HG03521 (cell line): Measurements from ENCODE around the gene LRBA.
"Not testable (repeated sequence)": the region's sequence is repeated elsewhere in the genome, so short reads cannot be mapped to it uniquely, and the experiment has no call there.

ENCODE experiments used
- ATAC-seq: cut with Tn5 transposase; IDR thresholded peaks from one replicate; pipeline ENCODE4 v1.9.1; 2021; ENCODE audit warnings: mild to moderate bottlenecking, moderate library complexity; ENCODE audit not compliant: unreplicated experiment

The LRBA gene

DNA sequence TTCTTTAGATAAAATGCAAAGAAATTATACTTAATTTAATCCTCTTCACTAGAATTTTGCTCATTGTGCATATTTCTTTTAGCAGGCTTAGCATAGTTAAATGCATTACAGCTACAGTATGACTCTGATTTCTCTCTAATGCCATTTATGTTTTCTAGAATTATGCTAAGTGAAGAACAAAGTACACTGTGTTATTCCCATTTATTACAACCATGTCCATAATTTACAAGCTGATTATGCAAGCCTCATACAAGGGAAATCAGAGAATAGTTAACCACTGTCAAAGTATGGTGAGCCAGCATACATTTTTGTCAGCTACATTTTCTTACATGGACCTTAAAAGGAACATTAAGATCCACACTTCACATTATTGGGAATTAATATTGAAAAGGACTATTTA, 334.0 kb downstream of the LRBA start:
- no peak for ATAC-seq

DNA sequence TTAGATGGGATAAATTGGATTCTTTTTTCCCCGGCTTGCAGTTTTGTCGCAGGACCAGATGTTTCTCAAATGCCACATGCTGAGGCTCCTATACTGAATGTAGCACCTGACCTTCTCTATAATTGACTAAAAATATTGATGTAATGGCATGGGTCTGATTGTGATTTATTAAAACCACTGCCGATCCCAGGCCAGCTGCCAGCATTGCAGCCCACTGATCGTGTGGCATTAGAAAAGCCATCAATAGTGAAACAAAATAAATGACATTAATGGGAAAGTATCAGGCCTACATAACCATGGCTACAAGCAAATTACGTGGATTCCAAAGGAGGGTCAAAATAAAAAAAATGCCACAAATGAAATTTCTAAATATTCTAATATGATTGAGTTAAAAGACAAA, 334.4 kb downstream of the LRBA start:
- ATAC-seq = no peak

DNA sequence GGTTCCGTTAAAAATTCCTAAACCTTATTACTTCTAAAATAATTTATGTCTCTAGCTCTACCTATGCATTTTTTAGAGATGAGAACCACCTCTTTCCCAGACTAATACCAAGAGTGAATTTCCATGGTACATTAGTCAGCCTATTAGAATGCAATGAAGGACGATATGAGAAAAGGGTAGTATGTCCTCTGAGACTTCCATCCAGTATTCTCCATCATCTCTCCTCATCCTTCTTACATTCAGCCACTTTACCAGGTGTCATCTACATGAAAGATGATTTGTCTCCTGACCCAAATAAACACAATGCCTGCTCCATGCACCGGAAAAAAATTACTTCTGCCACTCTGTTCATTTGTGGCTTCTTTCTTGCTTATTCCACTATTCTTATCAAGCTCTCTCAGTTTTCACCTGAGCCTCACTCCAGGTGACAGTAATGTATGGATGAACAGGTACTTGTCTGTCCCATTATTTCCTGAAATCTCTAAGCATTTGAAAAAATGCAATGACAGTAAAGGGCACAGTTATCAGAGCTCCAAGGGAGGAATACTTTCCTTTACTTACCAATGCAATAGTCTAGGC, 335.2 kb downstream of the LRBA start:
- ATAC-seq = no peak

DNA sequence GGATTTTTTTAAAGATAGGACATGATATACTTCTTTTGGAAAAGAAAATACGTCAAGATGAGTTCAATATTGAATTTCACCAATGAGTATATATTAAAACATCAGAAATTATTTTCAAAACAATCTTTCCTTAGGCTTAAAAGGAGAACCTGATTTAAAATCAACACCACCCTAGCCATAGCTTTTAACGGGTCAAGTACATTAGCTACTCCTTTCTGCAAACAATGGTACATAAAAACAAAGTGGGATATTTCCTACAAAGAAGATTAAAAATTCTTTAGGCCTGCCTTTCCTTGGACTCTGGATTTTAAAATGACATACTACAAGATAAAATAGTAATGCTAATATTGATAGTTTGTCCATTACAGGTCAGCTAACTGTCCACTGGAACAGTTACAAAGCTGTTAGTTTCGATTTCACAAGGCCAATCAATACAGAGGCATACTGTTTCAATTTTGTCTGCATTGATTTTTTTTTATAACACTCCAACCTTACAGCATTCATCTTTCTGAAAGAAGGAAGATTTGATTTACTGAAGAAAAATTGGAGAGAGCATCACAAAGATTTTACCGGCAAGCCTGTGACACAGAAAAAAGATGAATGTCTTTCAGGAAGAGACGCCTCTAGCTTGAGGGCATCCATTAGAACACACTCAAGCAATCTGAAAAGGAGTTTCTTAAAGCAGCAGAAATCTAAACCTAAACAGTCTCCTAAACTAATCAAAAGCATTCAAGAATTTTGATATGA, 335.9 kb downstream of the LRBA start:
- no peak for ATAC-seq

DNA sequence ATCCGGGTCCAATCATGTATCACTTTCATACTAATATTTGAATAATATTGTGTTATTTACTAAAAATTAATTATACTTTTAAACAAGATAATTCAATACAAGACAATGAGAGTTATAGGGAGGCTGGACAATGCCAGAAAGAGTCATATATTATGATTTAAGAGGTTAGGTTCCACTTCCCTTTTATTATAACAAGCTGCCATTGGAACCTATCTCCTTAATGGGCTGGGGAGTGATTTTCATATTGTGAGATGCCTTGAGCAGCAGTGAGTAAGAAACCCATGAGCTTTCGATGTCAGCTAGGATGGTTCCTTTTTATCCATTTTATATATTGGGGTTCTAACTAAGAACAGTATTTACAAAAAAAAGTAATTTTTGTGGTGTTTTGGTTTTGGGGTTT, 341.3 kb downstream of the LRBA start:
- ATAC-seq = no peak

DNA sequence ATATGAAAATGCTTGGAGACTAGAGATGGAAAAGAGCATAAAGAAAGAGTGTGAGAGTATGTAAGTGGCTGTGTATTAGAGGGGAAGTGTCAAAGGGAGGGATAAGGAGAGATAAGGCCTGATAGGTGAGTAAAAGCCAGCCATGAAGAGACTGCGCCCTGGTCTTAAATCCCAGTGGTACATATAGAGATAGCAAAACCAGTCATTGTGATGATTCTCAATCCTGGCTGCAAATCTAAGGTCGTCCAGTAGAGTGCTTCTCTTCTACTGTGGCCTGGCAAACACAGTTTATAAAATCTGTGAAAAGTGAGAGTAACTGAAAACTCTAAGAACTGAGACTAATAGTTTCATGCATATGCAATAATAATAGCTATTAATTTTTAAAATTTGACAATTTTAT, 346.3 kb downstream of the LRBA start:
- no peak for ATAC-seq

DNA sequence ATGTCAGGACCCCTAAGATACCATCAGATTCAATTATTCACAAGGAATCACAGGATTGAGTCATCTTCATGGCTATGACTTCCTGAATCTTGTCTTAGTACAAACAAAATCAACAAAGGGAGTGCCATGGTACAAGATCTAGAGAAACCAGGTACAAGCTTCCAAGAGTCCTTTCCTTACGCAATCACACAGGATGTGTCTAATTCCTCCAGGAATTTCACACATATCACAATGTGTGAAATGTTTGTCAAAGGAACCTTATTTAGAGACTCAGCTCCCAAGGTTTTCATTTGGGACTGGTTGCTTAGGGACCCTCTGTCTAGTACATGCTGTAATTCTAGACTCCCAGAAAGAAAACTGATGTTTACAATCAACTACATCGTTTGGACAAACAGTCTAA, 350.1 kb downstream of the LRBA start:
- ATAC-seq = no peak

DNA sequence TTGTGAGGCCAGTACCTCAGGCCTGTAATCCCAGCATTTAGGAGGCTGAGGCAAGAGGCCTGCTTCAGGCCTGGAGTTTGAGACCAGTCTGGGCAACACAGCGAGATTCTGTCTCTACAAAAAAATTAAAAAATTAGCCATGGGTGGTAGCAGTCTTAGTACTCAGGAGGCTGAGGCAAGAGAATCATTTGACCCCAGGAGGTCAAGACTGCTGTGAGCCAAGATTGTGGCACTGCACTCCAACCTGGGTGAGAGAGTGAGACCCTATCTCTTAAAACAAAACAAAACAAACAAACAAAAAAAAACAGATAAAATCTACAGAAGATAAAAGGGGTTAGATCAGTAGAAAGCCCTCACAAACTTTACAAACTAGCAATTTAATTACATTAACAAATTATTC, 352.4 kb downstream of the LRBA start:
- ATAC-seq = no peak

DNA sequence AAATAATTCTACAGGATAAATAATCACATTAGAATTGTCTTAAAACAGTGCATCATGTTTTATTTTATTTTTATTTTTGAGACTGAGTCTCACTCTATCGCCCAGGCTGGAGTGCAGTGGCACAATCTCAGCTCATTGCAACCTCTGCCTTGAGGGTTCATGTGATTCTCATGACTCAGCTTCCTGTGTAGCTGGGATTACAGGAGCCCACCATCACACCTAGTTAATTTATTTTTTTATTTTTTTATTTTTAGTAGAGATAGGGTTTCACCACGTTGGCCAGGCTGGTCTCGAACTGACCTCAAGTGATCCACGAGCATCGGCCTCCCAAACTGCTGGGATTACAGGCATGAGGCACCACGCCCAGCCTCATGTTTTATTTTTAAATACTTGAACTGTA, 353.5 kb downstream of the LRBA start:
- not testable (repeated sequence) for ATAC-seq

DNA sequence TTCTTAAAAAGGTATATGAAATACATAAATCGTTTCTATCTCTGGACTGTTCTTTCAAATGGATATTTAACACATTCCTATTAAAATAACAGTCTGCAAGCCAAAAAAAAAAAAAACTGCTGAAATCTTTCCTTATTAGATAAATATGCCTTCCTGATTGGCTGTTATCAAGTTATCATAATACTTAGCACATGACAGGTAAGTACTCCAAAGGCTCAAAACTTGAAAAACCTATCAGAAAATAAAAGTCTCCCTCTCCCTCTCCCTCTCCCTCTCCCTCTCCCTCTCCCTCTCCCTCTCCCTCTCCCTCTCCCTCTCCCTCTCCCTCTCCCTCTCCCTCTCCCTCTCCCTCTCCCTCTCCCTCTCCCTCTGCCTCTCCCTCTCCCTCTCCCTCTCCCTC, 356.8 kb downstream of the LRBA start:
- not testable (repeated sequence) for ATAC-seq

DNA sequence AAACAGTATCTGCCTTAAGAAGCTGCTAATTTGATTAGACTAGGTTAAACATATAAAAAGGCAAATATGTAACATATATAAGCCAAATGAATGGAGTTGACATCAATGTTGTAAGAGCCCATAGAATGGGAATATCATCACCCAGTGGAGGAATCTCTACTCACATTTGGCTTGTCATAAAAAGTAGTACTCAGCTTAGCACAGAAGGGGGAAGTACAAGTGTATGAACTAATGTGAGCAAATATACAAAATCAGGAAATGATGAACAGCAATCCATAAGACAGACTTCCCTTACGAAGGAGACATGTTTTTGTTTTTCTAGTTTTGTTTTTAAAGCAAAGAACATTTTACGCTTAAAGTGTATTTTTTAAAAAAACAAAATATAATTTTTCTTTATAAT, 358.2 kb downstream of the LRBA start:
- ATAC-seq = no peak

DNA sequence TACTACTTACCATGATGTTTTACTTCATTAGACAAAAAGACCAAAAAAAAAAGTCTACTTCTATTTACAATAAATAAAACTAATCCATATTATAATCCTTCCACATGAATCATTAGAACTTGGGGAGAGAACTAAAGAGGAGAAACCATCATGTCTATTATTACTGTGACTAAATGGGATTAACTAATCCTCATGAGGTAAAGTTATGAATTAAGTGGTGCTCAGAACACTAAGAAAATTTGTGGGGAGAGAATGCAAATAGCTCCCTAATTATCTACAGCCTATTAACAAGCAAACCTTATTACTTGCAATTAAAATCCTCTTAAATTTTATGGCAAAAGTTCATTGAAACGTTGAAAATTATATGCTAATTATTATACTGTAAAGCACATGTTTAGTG, 364.3 kb downstream of the LRBA start:
- ATAC-seq = no peak

DNA sequence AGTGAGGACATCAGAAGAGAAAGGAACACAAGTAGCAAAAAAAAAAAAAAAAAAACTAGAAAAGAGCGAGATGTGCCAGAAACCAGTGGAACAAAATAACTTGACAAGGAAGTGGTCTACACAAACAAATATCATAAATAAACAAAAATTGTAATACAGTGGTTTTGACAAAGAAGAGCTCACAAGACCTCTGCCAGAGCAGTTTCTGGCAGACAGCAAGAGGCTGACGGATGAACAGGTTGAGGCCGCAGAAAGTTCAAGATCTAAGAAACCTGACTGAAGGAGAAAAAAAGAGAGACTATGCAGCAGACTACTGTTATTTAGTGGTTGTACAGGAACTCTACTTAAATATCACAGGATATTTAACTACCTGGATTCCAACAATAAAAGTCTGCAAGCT, 367.0 kb downstream of the LRBA start:
- ATAC-seq = no peak

DNA sequence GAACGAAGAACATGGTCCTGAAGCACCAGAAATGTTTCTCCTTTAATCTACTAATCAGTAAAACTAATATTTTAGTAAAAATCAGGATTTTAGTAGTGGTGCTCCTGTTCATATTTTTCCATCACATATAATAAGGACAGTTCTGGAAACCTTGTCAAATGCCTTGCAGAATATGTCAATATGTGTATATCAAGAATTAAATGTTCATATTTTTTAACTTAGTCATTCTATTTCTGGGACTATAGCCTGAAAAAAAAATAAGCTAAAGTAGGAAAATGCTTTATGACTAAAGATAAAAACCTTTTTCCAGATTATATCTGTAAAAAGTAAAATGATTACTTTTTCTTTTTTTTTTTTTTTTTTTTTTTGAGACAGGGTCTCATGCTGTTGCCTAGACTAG, 368.1 kb downstream of the LRBA start:
- ATAC-seq = no peak

DNA sequence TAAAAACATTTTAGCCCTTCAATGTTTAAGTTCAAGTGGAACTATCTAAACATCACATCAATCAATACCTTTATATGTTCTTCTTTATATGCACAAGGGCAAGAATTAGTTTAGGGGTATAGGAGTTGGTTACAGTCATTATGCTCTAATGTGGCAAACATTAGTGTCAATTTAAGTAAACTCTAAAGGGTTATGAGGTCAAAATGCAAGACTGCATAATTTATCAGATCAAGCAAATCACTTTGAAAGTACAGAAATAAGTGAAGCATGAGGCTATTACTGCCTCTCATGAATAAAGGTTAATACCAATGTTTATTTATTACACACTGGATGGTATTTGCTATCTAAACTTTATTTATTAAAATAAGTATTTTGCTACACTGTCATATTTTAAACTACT, 373.5 kb downstream of the LRBA start:
- no peak for ATAC-seq

DNA sequence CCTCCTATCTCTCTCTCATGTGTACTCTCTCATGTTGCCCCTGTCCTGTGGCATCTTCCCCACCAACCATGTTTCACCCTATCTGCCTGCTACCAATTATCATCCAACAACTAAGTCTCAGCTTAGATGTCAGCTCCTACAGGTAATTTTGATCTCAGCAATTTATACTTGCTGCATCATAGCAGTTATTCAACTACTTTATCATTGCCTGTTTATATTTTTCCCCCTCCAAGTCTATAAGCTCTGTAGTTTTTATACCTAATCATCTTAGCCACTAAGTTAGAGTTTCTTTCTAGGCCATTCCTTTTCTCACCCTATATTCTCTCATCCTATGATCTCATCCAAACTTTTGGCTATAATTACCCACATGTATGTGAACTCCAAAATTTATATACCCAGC, 382.4 kb downstream of the LRBA start:
- ATAC-seq = no peak

DNA sequence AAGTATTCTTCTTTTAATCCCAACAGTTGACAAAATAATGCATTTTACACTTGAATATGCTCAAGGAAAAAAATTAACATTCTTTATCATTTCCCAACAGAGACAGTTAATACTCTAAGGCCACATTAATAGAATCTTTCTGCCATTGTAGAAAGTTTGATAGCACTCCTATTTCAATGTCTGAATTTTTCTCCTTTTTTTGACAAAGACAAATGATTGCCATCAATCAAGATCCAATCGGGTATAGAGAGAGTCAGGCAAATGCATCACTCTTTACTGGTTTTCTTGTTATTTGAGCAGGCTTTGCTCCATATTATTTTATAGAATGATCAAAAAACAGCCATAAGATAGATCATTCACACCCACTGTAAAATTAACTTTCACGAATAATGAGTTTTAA, 387.0 kb downstream of the LRBA start:
- ATAC-seq = no peak

DNA sequence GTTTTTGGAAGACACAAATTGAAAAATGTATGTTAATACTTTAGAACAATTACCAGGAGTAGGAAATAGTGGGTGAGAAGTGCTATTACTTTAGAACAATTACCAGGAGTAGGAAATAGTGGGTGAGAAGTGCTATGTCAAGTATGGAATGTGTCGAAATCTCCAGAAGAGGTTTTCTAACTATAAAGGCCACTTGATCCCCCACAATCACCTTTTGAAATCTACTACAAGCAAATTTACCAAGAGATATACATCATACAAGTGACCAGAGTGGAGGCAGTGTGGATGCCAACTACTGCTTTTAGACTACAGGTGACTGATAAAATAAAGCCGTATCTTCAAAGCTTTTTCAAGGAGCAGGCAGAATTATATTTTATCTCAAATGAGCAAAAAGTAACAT, 390.1 kb downstream of the LRBA start:
- ATAC-seq = no peak

DNA sequence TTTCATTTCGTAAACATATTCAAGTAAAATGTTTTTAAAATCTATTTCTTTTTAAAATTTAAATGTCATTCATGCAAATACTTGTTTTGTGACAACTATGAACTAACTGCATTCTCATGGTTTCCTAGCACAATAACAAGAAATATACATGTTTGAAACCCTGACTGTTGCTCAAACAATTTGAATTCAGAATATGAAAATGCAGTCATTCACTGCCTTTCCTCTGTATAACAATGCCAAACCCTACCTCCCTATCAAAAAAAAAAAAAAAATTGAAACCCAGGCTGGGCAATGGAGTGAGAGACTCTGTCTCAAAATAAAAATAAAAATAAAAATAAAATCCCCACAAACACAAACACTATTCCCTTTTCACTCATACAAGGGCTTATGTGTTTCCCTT, 391.0 kb downstream of the LRBA start:
- no peak for ATAC-seq

DNA sequence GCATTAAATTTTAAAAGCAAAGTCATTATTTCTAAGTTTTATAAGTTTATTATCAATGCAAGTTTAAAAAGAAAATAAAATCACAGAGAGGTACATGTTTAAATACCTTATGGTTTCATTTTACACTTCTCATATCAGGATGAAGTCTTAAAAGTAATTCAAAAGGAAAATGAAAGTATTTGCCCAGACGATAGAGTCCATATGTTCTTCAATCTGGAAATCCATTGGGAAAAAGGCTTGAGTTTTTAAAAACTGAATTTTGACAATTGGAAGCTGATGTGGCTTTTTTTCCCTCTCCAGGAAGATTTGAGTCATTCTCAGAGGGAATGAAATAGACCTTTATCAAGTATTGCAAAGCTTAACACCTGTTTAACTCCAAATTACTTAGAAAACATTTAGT, 396.0 kb downstream of the LRBA start:
- no peak for ATAC-seq

DNA sequence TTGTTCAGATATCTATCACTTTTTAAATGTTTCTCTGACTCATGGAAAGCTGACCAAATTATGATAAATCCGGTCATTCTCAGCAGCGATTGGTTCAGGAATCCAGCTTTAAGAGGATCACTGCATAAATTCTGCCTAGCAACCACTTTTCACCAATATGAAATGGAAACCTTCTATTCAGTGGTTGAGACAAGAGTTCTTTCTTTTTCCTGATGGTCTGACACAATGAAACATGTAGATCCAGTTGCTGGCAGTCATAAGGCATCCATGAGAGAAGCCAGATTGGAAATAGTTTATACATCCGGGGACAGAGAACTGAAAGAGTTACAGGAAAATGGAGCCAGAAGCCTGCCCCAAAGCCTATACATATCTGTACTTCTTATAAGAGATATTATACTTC, 406.0 kb downstream of the LRBA start:
- ATAC-seq = no peak

DNA sequence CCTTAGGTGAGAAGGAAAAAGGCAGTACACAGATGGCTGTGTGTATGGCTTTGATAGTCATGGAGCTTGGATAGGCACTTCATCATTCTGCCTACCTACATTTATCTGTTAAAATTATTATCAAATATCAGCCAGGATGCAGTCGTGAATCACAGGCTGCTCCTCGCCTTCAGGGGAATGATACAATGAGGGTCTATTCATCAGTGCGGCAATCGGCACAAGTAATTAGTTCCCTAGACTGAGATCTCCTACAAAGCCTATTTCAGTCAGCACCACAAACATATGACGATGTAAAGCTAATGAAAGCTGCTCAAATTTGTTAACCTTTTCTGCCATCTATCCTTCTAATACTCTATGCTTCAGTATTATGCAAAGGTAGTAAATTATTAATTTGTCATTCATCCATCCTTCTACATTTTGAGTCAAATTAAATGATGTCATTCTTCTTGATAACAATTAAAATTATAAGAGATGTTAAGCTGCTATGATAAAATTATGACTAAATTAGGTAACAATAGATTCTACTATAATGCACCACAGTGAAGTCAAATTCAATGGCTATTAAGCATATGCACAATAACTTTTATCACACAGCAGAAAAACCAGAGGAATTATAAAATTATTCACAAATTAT, 414.2 kb downstream of the LRBA start:
- no peak for ATAC-seq

DNA sequence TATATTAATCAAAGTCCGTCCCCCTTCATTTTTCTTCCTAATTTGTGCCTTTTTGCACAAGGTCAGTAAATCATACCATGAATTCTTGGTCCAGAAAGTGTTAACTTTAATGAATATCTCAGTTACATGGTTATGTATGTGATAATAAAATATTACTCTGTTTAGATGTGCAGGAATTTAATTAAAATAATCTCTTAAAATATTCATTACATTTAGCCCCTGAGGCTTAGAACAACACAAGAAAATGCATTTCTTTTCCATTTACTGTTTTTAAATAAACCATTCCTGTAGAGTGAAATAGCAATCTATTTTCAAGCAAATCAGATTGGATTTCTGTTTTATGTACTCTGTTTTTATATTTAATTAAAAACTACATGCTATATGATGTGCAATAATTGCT, 415.5 kb downstream of the LRBA start:
- ATAC-seq = no peak
